Measurements from ENCODE around the gene ZNF521. TPM values are rescaled to one million over a fixed set of nuclear protein-coding genes. Genes with fewer than 3 reads are reported as not detected.

Gene ZNF521
- polyA plus RNA-seq, 3 donors, result 0.07 to 0.20 TPM; not detected in 1

- H3K27ac ChIP-seq (ENCODE audit: low read depth in 1 of 2, low read length in 2 of 2), result no peak overlapping the region
- no peaks in the 10 kb centered on the region for H3K9me3 Mint-ChIP-seq
- no peaks in the 10 kb centered on the region for H3K36me3 ChIP-seq (replicated peaks in 1 of 2; ENCODE audit: control insufficient read depth in 1 of 2, insufficient read depth in 2 of 2, low read length in 2 of 2)
- no peak overlapping the region for H3K27ac Mint-ChIP-seq
- no peaks in the 10 kb centered on the region for H4K20me1 ChIP-seq (ENCODE audit: insufficient read depth, low read length)
- 89% methylated on average over 2 of the region's 4 CpGs for WGBS (ENCODE audit: insufficient coverage)
- TF ChIP-seq, protein P1, sequence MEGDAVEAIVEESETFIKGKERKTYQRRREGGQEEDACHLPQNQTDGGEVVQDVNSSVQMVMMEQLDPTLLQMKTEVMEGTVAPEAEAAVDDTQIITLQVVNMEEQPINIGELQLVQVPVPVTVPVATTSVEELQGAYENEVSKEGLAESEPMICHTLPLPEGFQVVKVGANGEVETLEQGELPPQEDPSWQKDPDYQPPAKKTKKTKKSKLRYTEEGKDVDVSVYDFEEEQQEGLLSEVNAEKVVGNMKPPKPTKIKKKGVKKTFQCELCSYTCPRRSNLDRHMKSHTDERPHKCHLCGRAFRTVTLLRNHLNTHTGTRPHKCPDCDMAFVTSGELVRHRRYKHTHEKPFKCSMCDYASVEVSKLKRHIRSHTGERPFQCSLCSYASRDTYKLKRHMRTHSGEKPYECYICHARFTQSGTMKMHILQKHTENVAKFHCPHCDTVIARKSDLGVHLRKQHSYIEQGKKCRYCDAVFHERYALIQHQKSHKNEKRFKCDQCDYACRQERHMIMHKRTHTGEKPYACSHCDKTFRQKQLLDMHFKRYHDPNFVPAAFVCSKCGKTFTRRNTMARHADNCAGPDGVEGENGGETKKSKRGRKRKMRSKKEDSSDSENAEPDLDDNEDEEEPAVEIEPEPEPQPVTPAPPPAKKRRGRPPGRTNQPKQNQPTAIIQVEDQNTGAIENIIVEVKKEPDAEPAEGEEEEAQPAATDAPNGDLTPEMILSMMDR (IDR thresholded peaks at IDR 0.05), result no peak
- peaks cover 0 to 2% (median 0%) of the 10 kb centered on the region in 3 donors for H3K27me3 Mint-ChIP-seq (ENCODE audit: low read depth in 3 of 3)
- H3K79me2 ChIP-seq (ENCODE audit: insufficient read depth, low read length), result no peaks in the 10 kb centered on the region
- intact Hi-C loops (cut with micrococcal nuclease), result no loop called here
- no peak overlapping the region for H3K4me2 ChIP-seq (replicated peaks; ENCODE audit: extremely low read depth, low read length, poor library complexity, severe bottlenecking)
- no peaks in the 10 kb centered on the region for H3K36me3 Mint-ChIP-seq
- H2AFZ ChIP-seq (ENCODE audit: insufficient read depth, low read depth, low read length, poor library complexity, severe bottlenecking), result no peak overlapping the region
- DNase-seq, result no peak
- peaks cover 3% of the 10 kb centered on the region for H3K4me1 Mint-ChIP-seq
- H3K9ac ChIP-seq (ENCODE audit: insufficient read depth, low read length, poor library complexity, severe bottlenecking), result no peak overlapping the region
- H3K4me3 Mint-ChIP-seq, result no peak overlapping the region
- peaks cover 0 to 1% of the 10 kb centered on the region in 2 donors for H3K4me1 ChIP-seq (ENCODE audit: control insufficient read depth in 1 of 2, insufficient read depth in 2 of 2, low read length in 2 of 2)
- no peak overlapping the region for H3K4me3 ChIP-seq (replicated peaks in 1 of 3; ENCODE audit: low read depth in 2 of 3, low read length in 3 of 3)
- no peaks in the 10 kb centered on the region for H3K27me3 ChIP-seq (ENCODE audit: control insufficient read depth in 2 of 2, insufficient read depth in 2 of 2, low read length in 2 of 2)
- no peaks in the 10 kb centered on the region for H3K9me3 ChIP-seq (replicated peaks in 1 of 2; ENCODE audit: control insufficient read depth in 1 of 2, insufficient read depth in 1 of 2, low read length in 2 of 2)
Measured at GRCh38 chr18:25140962-25141308, 211.0 kb downstream of the ZNF521 start.

- Histone ChIP-seq H3K4me1 (ENCODE audit: control insufficient read depth in 1 of 2, insufficient read depth in 2 of 2, low read length in 2 of 2) (no peaks in the 10 kb centered on the region), H3K4me2 (replicated peaks; ENCODE audit: extremely low read depth, low read length, poor library complexity, severe bottlenecking) (no peak overlapping the region), H3K79me2 (ENCODE audit: insufficient read depth, low read length) (no peaks in the 10 kb centered on the region), H3K27me3 (ENCODE audit: control insufficient read depth in 2 of 2, insufficient read depth in 2 of 2, low read length in 2 of 2) (no peaks in the 10 kb centered on the region), H4K20me1 (ENCODE audit: insufficient read depth, low read length) (no peaks in the 10 kb centered on the region), H3K9ac (ENCODE audit: insufficient read depth, low read length, poor library complexity, severe bottlenecking) (no peak overlapping the region), H2AFZ (ENCODE audit: insufficient read depth, low read depth, low read length, poor library complexity, severe bottlenecking) (no peak overlapping the region), H3K4me3 (replicated peaks in 1 of 3; ENCODE audit: low read depth in 2 of 3, low read length in 3 of 3) (no peak overlapping the region), H3K9me3 (replicated peaks in 1 of 2; ENCODE audit: control insufficient read depth in 1 of 2, insufficient read depth in 1 of 2, low read length in 2 of 2) (no peaks in the 10 kb centered on the region), H3K27ac (ENCODE audit: low read depth in 1 of 2, low read length in 2 of 2) (no peak overlapping the region), H3K36me3 (replicated peaks in 1 of 2; ENCODE audit: control insufficient read depth in 1 of 2, insufficient read depth in 2 of 2, low read length in 2 of 2) (no peaks in the 10 kb centered on the region)
- no peaks in the 10 kb centered on the region for H3K36me3 Mint-ChIP-seq
- intact Hi-C loops (cut with micrococcal nuclease), result no loop called here
- WGBS (ENCODE audit: insufficient coverage), result 38% methylated on average over 3 of the region's 8 CpGs
- peaks cover 0 to 2% (median 0%) of the 10 kb centered on the region in 3 donors for H3K27me3 Mint-ChIP-seq (ENCODE audit: low read depth in 3 of 3)
- TF ChIP-seq, protein P1 (IDR thresholded peaks at IDR 0.05), result no peak
- no peak overlapping the region for H3K4me3 Mint-ChIP-seq
- H3K27ac Mint-ChIP-seq, result no peak overlapping the region
- H3K4me1 Mint-ChIP-seq, result no peaks in the 10 kb centered on the region
- H3K9me3 Mint-ChIP-seq, result no peaks in the 10 kb centered on the region
- DNase-seq, result no peak
Measured at GRCh38 chr18:25140124-25140961, 211.6 kb downstream of the ZNF521 start.

Measured in CD14-positive monocyte (primary cell).